GM19463 (cell line): ENCODE results near the gene RAD51AP1.
"Not testable (repeated sequence)": the region's sequence is repeated elsewhere in the genome, so short reads cannot be mapped to it uniquely, and the experiment has no call there.

Source experiments
- ATAC-seq: cut with Tn5 transposase; IDR thresholded peaks from one replicate; pipeline ENCODE4 v1.9.1; 2021; ENCODE audit warnings: mild to moderate bottlenecking, moderate library complexity; ENCODE audit not compliant: unreplicated experiment

RAD51AP1 gene, protein sequence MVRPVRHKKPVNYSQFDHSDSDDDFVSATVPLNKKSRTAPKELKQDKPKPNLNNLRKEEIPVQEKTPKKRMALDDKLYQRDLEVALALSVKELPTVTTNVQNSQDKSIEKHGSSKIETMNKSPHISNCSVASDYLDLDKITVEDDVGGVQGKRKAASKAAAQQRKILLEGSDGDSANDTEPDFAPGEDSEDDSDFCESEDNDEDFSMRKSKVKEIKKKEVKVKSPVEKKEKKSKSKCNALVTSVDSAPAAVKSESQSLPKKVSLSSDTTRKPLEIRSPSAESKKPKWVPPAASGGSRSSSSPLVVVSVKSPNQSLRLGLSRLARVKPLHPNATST

DNA sequence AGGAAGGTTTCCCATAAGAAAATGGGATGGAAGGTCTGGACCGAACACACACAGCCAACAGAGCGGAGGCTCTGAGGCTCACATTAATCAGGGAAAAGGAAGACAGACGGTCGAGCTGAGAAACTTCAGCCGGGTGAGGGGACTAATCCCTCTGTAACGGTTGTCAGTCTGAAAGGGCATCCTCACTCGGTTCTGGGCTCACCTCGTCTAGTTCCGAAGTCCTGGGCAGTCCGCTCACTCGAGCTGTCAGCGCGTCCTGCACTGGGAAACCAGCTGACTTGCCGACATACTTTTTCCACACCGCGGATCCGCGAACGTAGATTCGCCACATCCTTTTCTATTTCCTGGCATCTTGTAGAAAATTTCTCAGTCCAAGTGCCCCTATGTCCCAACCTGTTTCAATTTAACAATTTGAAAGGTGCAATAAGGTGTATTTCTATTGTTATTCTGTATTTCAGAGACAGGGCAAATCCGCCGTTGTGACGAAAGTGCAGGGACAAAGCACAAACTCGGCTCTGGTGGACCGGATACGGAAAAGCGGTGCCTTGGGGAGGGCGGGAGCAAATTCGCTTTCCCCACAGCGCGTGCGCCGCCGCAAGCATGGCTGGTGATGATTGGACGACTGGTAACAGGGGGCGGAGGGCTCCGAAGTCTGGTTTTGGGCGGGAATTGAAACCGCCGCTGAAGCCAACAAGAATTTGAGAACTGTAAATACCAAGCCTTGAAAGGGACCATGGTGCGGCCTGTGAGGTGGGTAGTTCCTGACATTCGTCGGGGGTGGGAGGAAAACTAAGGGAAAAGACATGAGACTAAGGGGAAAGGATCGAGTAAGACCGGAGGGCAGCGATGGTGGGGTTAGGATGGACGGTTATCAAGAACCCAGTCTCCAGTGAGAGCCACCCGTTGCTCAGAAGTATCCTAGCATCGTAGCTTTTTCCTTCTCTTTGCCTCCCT, at the start of gene RAD51AP1:
Gene RAD51AP1 (plus strand): TSS at position 684 of the 954 bp plus-strand sequence. CDS start 50 bp downstream, at position 734.
- peak; percentile 84 for ATAC-seq

DNA sequence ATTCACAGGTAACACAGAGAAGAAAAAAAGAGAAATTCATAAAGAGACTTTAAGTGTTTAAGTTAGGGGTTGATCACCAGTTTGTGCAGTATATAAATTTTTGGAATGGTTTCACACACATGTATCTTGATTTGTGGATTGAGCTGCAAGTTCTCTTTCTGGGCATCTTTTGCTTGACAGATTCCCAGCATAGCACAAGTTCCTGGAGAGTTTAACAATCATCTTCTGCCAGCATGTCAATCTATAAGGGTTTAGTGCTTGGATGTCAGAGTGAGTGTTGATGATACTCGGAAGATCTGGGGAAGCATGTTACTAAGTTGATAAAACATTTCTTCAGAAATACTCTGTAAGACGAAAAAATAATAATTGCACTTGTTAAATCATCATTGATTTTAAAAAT, 49.1 kb upstream of the RAD51AP1 start:
- no peak for ATAC-seq

DNA sequence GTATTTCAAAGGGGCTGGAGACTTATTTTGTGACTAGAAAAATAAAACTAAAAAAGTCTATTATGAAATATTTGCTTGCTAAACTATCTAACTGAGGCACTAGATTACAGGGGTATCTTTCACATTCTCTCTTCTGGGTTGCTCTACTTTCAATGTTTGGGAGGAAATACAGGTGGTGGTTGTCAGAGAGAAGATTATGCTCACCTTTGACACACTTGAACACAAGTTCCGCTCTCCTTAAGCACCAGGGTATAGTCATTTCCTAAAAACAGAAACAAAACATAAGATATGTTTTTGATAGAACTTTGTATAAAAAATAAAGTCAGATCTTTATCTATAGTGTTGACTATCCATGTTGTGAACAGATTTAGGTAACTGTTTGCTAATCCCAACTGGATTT, 47.7 kb upstream of the RAD51AP1 start:
- no peak for ATAC-seq

DNA sequence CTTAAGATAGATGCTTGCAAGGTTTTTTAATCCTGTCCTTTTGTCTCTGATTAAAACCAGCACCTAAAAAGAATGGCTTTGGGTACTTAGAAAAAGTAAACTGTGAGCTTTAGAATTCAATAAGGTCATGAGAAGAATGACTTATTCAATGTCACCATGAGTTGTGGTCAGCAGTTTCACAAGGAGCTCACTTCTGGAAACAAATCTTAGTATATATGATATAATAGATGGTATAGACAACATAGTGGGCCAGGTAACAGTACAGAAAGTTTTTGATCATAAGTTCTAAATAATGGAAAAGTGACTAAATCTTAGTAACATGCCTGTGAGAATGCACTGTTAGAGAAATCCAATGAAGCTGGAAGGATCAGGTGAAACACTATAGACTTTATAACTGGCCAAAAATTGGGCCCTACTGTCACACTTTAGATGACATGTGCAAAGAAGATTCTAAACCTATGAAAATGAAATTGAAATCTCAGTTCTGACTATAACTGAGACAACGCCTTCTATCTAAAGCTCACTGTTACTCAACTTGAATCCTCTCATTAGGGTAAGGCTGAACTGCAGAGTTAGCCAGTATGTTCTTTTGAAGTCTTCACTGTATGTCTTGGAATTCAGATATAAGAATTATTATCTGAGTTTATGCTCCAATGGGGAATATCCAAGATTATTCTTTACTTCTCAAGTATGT, 42.4 kb upstream of the RAD51AP1 start:
- peak; percentile 80 for ATAC-seq

DNA sequence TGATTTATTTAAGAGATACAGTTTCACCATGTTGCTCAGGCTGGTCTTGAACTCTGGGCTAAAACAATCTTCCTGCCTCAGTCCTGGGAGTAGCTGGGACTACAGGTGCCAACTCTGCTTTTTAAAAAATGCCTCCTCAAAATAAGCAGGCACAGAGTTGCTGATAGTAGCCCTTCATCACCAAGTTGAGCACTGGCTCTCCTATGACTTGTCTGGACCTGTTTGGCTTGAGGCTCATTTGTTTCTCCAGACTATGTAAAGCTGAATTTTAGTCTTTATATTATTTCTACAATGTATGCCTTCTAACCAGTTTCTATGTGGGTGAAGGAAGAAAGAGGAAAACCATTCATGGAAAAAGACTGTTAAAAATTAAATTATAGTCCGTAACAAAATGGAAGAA, 39.5 kb upstream of the RAD51AP1 start:
- no peak for ATAC-seq

DNA sequence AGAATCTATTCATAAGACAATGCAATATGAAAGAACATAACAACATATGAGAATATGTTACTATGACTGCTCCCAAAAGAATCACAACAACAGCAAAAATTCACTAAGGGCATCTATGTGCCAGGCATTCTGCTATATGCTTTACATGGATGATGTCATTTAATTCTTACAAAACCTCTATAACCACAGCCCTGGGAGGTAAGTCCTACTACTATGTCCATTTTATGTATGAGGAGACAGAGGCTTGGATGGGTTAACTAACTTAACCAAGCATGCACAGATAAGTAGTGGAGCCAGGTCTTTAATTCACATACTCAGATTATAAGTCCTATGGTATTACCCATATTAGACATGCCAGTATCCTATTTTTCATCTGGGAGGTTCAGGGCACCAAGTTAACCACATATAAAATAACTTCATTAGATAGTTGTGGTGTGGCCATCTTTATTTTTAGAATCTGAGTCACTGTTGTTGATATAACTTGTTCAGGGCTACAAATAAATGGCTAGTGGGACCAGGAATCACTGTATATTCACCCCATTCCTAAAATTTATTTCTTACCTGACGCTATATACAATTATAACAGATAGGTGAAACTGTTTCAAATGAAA, 33.2 kb upstream of the RAD51AP1 start:
- no peak for ATAC-seq

DNA sequence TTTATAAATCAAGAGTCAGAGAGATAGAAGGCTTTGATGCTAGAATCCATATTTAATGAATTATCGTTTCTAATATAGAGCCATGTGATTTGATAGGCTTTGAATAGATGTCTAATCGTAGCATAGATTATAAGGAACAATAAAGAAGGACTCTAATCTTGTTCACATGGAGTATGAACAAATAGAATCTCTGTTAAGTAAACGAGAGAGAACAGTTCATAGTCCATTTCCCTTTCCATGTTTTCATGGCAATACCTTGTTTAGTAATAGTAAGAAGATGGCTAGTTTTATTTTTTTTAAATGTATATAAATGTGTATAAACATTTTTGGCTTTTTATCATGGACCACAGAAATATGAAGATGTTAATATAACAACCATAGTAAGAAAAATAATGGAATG, 32.3 kb upstream of the RAD51AP1 start:
- ATAC-seq = no peak

DNA sequence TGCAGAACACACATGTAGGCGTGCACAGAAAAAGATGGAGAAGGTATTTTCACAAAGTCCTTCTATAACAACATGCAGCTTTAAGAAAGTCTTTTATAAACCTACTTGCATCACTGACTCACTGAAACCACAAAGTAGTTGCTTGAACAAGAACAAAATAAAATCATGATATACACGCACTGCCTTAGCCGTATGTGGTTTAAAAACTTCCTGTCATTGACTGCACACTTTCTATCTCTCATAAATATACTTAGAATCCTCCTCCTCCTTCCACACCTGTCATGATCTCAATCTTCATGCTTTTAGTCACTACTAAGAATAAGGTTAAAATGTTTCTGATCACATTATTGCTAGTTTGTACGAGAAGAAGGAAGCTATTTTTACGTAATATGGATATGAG, 31.8 kb upstream of the RAD51AP1 start:
- peak; percentile 68 for ATAC-seq

DNA sequence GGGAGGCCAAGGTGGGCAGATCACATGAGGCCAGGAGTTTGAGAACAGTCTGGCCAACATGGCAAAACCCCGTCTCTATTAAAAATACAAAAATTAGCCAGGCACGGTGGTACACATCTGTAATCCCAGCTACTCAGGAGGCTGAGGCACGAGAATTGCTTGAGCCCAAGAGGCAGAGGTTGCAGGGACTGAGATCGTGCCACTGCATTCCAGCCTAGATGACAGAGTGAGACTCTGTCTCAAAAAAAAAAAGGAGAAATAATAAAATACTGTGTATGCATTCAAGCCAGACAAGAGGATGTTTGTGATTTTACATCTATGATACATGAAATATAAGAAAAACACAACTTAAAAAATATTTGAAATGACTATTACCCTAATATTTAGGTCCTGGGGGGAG, 30.2 kb upstream of the RAD51AP1 start:
- not testable (repeated sequence) for ATAC-seq

DNA sequence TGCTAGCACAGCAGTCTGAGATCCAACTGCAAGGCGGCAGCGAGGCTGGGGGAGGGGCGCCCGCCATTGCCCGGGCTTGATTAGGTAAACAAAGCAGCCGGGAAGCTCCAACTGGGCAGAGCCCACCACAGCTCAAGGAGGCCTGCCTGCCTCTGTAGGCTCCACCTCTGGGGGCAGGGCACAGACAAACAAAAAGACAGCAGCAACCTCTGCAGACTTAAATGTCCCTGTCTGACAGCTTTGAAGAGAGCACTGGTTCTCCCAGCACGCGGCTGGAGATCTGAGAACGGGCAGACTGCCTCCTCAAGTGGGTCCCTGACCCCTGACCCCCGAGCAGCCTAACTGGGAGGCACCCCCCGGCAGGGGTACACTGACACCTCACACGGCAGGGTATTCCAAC, 29.4 kb upstream of the RAD51AP1 start:
- ATAC-seq = not testable (repeated sequence)

DNA sequence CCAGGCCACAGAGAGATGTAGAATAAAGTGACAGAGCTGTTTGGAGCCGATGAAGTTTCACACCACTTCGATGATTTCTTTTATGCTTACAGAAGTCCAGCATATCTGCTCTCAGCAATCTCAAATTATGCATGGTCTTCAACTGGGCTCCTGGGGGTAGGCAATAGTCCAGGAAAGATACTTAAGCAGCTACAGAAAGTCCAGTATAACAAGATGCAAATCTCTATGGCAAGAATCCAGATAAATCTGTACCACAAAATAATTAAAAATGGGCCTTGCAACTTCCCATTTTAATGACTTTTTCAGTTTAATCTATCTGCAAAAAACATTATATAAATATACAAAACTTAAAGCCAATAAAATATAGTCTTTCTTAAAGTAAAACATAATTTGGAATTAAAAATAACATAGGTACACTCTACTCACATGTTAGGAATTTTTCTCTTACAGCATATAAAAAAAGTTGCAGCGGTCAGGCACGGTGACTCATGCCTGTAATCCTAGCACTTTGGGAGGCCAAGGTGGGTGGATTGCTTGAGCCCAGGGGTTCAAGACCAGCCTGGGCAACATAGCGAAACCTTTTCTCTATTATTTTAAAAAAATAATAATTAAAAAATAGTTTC, 20.5 kb upstream of the RAD51AP1 start:
- ATAC-seq = no peak

DNA sequence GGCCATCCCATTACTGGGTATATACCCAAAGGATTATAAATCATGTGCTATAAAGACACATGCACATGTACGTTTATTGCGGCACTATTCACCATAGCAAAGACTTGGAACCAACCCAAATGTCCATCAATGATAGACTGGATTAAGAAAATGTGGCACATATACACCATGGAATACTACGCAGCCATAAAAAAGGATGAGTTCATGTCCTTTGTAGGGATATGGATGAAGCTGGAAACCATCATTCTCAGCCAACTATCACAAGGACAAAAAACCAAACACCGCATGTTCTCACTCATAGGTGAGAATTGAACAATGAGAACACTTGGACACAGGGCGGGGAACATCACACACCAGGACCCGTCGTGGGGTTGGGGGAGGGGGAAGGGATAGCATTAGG, 15.2 kb upstream of the RAD51AP1 start:
- not testable (repeated sequence) for ATAC-seq

DNA sequence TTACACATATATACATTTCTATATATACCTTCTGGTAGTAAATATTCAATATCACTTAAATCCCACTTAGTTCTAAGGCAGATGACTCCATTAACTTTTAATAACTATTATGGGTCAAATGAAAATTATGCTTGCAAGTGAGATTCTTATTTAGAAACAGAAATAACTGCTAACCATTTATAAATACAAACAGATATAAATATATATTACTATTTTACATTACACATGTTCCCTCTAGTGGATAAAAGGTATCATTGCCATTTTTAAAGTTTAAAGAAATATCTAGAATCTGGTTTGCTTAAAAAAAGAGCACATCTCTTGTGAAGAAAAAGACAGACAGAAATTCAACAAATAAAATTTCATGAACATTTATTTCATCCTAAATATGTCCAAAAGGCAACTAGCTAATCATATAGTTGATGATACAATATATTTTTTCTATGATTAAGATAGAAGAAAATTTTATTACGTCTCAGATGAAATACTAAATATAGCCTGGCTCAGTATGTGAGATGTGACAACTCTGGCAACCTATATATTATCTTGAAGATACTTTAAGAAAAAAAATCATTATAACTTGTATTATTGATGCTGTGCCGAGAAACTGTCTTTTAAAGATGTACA, 11.7 kb upstream of the RAD51AP1 start:
- no peak for ATAC-seq

DNA sequence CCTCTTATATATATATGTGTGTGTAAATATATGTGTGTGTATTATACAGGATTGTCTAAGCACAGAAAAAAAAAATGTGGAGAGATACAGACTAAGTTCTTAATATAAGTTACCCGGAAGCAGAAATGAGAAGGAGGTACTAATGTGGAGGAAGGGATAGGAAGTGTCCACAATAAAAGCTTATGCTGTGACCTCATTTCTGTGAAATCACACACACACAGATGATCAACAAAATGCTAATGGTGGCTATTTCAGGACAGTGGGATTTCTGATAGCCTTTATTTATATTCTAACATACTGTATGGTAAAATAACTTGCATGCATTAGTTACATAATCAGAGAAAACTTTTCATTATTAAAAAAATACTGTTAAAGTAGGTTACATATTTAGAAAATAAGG, 8.5 kb upstream of the RAD51AP1 start:
- ATAC-seq = no peak

DNA sequence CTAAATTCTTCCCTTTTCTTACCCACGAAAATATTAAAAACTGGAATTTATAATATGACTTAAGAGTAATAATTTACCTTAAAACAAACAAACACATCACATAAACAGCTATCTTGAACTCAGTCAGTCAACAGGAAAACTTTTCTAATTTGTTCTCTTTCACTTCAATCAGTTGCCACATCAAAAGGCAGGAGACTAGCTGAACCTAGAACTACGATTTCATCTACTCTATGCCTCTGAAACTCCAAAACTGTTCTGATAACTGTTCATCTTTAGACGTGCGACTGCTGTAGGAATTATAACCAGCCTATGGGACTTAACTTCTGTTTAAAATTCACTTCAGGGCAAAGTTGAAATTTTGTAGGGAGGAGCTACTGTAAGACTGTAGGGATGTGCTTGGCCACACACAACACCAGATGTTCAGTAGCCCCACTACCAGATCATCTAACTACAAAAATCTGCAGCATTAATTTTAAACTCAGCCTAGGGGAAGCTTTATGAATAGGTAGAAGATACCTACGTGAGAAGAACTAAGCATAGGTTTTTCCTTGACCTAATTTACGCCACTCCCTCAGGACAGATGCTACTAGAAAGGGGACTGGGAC, 7.6 kb upstream of the RAD51AP1 start:
- ATAC-seq = no peak

DNA sequence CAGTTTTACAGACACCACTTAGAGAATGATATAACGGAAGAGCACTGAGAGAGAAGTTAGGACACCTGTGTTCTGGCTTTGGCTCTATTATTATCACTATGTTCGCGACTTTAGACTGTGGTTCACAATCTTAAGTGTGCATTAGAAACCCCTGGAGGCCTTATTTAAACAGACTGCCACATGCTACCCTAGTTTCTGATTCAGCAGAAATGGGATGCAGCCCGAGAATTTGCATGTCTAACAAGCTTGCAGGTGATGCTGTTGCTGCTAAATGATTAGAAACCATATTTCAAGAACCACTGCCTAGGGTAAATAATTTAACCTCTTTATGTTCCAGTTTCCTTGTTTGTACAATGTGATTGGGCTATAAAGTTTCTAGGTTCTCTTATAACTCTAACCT, 3.6 kb upstream of the RAD51AP1 start:
- no peak for ATAC-seq

DNA sequence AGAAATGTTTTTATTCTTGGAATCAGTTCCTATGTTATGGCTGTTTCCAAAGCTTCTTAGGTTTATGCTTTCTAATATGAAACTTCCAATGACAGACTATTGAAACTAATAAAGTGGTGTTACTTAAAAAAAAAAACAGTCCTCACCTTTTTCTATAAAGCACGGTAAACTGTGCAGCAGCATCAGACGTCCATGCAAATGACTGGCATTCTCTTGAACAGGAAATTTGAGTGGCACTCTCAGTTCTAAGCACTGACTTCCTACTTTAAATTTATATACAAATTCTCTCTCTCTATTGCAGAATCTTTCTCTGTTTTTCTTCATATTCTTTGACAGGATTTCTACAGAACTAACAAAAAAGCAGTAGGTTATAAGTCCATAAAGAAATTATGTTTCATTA, 2.8 kb upstream of the RAD51AP1 start:
- no peak for ATAC-seq

DNA sequence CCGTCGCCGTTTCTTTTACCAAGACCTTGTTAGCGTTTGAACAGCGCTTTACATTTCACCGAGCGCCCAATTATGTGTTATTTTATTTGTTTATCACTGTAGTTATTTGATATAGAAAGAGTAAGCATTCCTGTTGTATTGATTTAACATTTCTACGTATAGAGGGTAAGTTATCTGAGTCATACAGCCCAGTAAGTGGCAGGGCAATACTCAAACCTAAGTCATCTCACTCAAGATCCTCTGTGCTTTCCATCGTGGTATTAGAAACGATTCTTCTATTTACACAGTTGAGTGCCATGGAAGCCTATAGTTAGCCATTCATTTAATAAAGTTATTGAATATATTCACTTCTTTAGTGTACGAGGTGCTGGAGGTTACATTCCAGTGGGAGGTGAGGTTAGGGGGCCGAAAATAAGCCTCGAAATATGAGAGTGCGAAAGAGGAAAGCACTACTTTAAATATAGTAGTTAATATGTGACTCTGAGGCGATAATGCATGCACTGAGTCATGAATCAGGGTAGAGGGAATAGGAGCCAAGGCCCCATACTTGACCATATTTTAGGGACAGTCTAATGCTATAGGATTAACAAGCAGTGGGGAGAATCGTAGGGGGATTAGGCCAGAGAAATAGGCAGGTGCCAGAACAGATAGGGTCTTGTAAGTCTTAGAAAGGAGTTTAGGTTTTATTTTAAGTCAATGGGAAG, 629 bp downstream of the RAD51AP1 start:
- ATAC-seq = no peak

DNA sequence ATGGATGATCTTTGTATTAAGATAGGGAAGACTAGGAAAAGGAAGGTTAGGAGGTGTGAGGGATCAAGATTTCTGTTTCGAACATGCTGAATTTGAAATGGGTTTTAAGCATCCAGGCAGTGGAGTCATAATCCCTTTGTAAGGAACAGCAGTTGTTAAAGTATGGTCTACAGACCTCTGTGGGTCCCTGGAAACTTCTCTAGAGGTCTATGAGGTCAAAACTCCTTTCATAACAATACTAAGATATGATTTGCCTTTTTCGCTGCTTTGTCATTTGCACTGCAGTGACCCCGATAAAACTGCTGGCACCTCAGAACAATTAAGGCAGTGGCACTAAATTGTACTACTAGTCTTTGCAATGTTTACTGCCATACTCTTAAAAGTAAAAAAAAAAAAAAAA, 1.5 kb downstream of the RAD51AP1 start:
- no peak for ATAC-seq
